COLO668 (cell line): Measurements from ENCODE around the gene SPX.

Source experiments
- DNase-seq: peaks from one replicate; lab custom pipeline; 2025; ENCODE audit not compliant: unreplicated experiment; lab: John Stamatoyannopoulos, UW

The SPX gene, protein sequence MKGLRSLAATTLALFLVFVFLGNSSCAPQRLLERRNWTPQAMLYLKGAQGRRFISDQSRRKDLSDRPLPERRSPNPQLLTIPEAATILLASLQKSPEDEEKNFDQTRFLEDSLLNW

DNA sequence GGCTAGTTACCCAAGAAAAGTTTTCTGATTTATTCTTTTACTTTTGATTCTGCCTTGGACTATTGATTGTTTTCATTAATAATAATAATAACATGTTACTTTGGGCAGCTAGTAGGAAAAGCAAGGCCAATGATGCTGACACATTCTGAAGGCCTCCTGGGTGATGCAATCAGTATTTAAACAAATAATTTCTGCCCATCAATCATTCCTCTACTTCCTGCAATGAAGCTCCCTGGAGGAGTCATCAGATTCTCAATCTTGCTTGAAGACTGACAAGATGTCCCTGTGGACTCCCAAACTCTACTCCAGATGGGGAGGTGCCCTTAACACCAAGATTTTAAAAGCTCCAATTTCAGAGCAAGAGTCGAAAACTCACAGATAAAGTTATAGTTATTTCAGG, at the start of gene SPX:
Gene SPX (plus strand): TSS at position 244 of the 400 bp plus-strand sequence. CDS start 177 bp downstream, outside the sequence.
- no peak for DNase-seq

DNA sequence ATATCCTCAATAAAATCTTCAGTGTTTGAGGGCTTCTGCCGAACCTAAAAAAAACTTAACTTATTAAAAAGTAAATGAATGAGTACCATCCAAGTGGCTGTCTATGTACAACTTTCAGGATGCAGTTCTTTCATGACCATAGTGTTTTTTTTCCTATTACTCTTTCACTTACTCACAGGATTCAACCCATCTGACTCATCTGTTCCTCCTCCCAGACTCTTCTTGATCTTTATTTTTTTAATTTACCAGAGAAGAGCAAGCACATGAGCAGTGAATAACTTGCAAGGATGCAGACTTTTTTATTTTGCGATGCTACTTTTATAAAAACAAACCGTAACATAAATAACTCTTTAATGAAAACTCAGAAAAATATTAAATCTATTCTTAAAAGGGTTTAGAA, 49.1 kb upstream of the SPX start:
- no peak for DNase-seq

DNA sequence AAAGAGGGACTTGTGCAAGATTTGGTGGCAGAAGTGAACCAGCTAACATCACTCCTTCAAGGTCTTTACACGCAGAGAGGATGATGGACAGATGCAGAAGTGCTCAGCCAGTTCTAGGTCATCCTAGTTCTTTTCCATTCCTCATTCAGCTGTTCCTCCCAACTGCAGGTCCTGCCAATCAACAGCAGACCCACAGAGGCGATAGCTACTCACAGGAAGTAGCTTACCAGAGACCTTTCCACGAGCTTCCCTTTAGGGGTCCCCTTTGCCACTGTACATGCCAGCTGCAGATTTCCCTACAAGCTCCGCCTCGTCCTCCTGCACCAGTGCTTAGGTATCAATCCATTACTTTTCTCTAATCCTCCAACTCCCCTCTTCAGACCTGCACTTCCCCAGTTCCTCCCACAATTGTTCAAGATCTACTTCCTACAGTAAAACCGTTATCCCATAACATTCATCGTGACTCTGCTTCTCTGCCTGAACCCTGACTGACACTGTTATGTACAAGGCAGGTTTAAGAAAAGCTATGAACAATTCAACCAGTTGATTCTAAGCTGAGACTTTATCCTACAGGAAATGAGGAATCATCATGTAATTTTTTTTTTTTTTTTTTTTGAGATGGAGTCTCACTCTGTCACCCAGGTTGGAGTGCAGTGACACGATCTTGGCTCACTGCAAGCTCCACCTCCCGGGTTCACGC, 47.2 kb upstream of the SPX start:
- no peak for DNase-seq

DNA sequence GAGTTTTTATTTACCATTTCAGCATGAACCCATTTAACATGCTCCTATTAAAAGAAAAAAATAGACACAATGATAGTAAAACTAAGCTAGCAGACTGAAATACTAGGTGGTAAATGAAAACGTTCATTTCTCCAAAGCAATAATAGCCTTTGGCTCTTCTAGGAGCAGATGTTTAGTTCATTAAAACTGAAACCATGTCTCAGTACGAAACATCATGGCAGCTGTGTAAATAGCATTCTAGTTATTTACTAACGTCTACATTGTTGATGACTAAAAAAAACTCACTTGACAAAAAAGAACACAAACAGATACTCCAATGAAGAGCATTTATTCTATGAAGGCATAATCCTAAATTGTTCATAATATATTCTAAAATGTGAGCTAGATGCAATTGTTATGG, 42.6 kb upstream of the SPX start:
- no peak for DNase-seq

DNA sequence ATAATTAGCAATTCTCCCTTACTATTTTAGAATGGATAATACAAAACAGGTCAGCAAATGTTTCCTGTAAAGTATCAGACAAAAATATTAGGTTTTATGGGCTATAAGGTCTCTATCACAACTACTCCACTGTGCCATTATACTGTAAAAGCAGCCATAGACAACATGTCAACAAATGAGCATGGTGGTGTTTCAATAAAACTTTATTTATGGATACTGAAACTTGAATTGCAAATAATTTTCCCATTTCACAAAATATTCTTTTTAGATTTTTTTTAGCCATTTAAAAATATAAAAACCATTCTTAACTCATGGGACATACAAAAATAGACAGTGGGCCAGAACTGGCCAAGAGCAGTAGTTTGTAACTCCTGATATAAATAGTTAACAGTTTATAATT, 40.1 kb upstream of the SPX start:
- no peak for DNase-seq

DNA sequence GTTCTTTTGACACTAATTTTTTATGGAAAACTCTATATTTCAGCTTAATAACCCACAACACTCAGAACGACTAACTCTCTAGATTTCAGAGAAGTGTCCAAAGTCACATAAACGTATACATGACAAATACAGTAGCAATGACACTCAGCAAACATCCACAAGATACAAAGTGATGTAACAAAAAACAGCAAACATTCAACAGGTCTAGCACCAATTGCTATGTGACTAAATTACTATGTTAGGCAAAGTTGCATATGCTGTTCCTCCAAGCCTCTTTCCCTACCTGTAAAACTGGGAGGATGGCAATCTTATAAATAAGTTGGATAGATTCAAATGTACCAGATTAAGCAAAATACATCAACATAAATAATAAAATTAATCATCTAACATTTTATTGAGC, 26.3 kb upstream of the SPX start:
- DNase-seq, result no peak

DNA sequence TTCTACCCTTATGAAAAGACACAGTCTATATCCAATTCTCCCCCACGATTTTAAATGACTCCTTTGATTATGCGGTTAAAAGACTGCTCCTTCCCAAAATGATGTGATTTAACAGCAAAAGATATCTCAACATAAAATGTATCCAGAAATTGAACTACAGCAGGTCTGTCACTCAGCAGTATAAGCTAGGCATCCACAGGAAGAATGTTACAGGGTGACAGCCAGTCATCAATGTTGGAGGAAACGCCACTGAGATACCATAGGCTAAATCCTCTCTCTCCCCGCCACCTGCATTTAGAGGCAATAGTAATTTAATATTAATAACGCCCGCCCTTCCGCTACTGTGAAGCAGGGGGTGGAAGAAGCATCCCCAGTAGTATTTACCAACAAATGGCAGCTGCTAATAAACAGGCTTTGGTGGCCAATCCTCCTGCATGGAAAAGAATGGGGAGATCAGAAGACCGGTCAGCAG, 25.3 kb upstream of the SPX start:
- DNase-seq, result no peak

DNA sequence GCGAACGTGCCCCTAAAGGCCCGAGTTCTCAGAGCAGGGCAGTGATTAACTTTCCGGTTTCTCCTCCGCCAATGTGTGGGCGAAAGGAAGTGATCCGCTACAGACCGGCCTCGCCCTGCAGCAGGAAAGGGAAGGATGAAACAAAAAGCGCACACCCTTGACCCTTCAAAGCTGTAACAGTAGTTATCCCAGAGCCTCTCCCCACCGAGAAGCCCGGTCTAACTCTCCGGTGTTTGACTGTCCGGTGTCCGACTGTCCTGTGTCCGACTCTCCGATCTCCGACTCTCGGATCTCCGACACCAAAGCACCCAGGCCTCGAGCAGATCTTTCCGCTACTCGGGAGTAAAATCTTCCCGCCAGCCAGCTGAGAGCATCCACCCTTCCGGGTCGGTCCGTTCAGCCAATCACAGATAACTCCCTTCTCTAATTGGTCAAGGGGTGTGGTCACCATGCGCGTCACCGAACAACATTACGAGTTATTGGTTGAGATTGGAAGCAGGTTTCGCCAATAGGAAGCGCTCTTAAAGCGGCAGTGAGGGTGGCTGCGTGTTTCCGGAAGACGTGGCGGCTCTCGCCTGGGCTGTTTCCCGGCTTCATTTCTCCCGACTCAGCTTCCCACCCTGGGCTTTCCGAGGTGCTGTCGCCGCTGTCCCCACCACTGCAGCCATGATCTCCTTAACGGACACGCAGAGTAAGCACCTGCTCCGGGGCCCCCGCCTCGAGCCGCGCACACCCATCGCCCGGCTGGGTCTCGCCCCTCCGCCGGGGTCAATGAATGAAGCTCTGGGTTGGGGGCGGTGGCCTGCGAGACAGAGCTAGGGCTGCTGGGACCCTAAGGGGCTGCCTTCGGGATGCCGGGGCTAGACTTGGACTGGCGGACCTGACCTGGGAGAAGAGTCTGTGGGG, 24.6 kb upstream of the SPX start, which contains the start of the genes GOLT1B and RECQL:
Gene GOLT1B (plus strand): TSS at position 532 of the 906 bp plus-strand sequence. CDS start 135 bp downstream, at position 667.
Gene RECQL (minus strand): TSS at position 378 of the 906 bp plus-strand sequence. CDS start 2,065 bp downstream, outside the sequence.
- peak; percentile 84 for DNase-seq

DNA sequence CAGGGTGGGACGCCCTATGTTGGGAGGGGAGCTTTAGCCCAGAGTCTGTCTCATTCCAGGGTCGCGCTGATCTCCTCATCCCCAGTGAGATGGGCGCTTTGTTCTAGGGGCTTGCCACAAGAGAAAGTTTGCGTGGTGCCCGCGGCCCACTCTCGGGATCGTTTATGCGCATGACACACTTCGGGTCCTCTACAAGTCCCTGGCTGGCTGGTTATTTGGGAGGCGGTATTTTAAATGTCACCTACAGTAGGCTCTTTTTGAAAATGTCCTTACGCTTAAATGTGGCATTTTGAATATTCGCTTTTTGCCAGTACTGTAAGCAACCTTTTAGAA, 24.0 kb upstream of the SPX start:
- peak; percentile 16 for DNase-seq

DNA sequence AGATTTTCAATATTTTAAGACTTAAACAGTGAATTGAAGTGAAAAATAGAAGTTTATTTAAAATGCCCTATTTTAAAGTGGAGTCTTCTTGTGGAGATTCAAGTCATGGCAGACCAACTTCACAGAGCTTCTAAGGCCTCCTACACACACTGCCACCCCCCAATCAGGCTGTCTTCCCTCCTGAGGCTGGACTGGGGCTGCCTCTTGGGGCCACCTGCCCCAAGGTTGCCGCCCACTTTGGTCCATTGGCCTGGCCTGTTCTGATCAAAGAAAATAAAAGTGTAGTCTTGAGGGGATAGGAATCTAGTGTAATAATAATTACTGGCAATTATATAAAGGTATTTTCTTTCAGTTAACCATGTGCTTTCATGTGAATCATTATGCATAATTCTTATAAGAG, 23.2 kb upstream of the SPX start:
- no peak for DNase-seq

DNA sequence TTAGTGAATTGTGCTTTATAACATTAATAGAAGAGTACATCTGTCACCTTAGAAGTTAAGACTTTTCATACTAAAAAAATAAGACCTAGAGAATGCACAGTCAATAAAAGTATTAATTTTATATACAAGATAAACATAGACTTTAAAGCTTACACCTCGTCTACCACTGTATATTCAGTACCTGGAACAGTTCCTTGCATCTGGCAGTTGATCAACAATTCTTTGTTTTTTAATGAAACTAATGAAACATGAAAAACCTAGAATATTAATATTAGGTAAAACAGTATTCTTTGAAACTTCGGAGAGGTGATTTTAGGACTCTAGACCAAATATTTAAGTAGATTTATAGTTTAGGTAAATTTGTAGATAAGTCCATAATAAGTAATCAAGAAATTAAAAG, 20.2 kb upstream of the SPX start:
- no peak for DNase-seq

DNA sequence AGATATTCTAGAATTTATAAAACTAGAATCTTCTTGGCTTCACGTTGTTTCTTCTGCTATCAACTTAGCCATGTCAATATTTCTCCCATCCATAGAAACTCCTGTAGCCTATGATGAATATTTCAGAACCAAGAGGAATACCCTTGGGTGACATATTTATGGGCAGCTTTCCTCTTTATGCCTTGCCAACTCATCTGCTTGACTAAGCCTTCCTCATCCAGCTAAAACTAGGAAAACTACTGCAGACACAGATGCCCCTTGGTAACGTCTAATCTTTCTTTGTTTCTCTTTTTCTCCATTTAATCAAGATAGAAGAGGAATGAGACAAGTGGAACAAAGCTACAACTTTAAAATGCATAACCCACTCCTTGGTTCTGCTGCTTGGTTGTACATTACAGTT, 18.2 kb upstream of the SPX start:
- no peak for DNase-seq

DNA sequence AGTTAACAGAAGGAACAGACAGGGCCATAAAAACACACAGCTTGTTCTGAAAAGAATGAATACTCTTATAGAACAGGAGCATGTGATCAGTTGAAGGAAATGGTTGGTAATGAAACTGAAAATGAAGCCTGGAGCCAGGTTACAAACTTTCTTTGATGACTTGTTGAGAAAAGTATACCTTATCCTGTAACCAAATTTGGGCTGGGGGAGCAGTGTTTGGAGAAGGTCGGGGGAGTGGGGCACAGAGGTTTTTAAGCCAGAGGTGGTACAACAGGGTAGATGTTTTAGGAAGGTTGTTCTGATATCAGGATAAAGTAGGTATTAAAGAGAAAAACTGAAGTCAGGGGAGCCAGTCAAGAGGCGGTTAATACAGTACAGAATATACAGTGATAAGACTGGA, 16.3 kb upstream of the SPX start:
- DNase-seq, result no peak

DNA sequence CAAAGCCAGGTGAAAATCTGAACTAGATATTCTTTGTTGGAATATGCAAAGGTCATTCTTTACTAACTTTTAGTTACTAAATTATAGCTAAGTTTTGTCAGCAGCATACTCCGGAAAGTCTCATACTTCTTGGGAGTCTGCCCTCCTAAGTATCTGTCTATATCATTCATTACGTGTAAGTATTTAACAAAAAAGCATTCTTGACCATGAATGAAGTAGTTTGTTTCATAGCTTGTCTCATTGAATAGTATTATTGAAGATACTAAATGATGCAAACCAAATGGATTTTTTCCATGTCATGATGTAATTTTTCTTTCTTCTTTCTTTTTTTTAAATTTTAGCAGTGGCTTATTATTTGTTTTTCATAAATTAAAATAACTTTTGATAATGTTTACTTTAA, 9.8 kb upstream of the SPX start:
- no peak for DNase-seq

DNA sequence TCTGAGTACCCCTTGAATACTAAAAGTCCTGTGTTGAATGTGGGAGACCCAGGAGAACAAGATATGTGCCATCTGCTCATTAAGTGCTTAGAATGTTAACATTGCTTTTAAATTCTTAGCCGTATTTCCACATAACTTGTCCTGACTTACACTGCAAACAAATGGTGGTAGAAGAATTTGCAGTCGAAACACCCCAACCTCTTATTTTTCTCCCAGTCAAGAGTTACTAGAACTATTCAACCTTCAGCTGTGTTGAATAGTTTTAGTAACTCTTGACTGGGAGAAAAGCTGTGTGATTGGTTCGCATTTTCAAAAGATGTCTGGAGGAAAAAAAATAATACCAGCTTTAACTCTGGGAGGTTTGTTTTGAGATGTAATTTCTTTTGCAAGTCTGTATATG, 7.6 kb upstream of the SPX start:
- no peak for DNase-seq

DNA sequence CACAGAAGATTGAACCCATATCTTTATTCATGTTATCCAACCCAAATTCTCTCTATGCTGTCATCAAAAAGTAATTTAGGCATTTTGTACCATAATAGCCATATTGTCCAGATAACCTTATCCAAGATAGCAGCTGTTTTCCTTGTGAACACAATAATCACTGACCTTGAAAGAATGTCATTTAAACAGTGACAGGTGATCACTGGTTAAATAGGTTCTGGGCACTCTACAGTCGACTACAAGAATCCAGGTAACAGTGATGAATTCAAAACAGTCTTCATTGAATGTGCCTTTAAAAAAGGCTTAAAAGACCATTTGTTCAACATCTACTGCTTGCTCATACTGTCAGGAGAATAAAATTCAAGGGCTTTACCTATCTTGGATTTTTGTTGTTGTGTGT, 4.6 kb upstream of the SPX start:
- DNase-seq, result no peak

DNA sequence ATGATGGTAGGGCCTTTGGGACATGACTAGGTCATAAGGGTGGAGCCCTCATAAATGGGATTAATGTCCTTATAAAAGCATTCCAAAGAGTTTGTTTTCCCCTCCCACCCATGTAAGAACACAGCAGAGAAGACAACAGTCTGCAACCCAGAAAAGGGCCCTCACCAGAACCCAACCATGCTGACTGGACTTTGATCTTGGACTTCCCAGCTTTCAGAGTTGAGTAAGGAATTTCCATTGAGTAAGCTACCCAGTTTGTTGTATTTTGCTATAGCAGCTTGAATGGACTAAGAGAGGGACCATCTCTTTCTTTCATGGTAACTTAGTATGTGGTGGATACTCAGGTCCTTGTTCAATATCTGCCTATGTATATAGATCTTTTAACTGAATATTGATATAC, 2.9 kb upstream of the SPX start:
- no peak for DNase-seq

DNA sequence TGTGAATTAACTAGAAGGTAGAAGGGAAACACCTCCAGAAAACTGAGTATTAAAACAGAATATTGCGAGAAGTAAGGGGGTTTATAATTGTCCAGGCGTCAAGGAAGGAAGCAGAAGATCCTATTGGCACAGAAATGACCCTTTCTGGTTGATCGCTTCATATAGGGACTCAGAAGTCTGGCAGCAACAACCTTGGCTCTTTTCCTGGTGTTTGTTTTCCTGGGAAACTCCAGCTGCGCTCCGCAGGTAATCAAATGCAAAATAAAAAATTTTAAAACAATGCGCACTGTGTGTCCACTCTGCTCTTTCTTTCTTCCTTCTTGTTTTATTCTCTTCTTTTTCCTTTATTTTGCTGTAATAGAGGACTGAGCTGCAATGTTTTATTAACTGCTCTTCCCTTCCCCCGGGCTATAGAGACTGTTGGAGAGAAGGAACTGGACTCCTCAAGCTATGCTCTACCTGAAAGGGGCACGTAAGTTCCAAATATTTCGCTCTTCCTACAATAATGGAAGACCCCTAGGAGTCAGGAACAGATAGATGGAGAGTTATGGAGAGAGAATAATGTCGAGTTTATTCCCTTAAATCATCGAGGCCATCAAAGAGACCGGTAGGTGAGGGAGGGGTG, 737 bp downstream of the SPX start:
- DNase-seq, result peak; percentile 7

DNA sequence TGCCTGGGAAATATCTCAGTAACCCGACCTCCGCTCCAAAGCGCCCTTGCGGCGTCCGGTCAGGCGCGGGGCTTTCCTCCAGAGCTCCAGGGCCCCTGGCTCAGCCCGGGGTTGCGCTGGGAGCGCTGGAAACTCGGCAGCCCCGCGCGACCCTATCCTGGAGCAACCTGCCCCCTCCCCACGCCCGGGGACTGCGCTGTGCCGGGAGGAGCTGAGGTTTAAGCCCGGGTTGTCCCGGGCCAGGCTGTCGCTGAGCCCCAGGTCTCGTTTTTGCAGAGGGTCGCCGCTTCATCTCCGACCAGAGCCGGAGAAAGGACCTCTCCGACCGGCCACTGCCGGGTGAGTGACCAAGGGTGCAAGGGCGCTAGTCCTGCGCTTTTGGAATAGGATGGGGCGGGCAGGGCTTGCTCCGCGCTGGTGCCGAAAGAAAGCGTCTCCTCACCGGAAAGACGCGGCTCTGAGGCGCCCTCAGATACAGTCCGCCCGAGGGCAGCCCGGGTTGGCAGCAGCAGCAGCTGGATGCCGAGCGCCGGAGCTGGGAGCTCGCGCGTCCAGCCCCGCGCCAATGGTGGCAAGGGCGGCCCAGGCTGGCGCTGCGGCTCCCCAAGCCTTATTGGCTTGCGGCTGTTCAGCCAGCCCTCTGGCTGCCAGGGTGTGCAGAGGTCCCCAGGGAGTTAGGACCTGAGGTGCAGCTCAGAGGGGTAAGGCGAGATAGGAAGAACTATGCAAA, 1.5 kb downstream of the SPX start:
- peak; percentile 82 for DNase-seq

DNA sequence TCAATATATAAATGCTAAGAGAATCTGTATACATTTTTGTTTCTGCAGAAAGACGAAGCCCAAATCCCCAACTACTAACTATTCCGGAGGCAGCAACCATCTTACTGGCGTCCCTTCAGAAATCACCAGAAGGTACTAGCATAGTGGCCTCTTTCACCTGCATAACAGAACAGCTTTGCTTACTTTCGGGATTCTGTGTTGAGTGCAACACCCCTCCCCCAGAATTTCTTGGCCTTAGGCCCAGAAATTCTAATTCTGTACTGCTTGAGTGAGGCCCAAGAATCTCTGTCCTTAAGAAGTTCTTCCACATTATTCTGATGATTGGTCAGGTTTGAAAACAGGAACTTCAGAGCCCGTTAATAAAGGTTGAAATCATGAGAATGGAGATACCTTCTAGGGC, 2.9 kb downstream of the SPX start:
- DNase-seq, result no peak

DNA sequence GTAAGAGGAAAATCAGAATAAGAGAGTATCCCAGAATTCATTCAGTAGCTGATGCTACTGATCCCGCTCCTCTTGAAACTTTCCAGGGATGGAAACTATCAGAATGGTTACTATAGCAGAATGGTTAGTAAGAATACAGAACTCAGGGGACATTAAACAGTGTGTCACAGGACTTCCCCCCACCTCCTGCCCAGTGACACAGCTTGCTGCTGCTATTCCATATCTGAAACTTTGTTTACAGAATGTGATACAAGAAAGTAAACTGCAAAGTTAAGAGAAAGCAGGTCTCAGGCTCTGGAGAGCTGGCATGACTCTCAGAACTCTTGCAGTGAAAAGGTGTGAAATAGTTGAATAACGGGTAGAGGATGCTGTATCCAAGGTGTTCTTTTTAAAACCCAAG, 3.4 kb downstream of the SPX start:
- no peak for DNase-seq
